ENCODE results near the gene STK10.

Gene STK10

DNA sequence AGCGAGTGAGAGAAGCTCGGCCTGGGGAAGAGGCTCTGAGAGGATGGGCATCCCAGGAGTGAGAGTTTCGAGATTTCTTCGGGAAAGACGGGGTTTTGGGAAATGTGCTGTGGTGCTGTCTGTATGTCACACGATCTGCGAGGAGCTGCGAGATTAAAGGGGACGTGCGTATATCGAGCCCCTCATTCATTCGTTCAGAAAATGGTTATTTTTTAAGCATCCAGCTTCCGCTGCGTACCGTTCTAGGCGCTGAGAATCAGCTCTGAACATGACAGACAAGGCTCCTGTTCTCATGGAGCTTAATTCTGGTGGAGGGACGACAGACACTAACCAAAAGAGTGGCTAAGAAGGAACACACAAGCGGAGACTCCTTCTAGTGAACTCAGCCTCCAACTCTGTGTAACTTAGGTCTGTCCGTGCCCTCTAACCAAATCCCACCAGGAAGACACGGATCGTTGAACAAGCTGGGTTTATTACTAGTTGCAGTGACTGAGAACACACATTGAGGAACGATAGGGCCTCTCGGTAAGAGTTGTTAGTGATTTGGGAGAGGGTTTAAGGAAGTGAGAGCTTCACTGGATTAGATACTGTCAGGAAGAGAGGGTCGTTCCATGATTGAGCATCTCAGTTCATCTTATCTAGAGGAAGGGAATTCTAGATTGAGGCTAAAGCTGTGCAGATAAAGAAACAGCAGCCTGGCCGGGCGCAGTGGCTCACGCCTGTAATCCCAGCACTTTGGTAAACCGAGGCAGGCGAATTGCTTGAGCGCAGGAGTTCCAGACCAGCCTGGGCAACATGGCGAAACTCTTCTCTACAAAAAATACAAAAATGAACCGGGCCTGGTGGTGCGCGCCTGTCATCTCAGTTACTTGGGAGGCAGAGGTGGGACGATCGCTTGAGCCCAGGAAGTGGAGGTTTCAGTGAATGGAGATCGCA, 180.6 kb downstream of the STK10 start:
- DNase-seq: no peak

DNA sequence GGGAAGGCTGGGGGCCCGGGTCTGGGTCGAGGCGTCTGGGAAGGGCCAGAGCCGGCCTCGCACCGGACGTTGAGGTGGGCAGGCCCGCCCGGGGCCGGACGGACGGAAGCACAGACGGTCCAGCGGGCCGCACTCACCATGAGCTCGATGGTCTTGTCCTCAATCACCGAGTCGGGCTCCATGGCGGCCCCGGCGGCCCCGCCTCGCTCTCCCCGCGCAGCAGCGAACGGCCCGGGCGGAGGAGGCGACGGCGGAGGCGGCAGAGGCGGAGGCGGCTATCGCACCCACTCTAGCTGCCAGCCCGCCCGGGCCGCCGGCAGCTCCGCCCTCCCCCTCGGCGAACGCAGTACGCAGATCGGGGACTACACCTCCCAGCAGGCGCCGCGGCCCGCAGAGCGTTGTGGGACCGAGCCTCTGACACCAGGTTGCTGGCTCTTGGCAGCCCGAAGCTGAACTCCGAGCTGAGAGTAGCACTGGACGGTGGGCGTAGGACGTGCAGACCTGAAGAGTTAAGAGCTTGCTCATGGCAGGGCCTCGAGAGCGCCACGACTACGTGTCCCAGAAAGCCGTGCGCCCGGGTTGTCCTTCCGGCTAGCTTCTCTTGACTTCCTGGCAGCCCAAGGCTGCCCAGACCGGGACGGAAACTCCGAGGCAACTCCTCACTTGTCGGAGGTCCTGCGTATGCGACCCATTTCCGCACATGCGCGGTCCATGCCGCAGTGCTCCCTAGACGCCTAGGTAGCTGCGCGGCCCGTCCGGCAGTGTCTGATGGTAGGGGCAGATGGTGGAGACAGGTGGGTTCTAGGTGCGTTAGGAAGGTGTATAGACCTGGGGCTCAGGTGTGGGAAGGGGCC, 181.5 kb downstream of the STK10 start, which contains the start of gene FBXW11:
Gene FBXW11 (minus strand): TSS at position 318 of the 854 bp plus-strand sequence. CDS start 136 bp downstream, at position 182.
- DNase-seq: peak; percentile 92 to 94

DNA sequence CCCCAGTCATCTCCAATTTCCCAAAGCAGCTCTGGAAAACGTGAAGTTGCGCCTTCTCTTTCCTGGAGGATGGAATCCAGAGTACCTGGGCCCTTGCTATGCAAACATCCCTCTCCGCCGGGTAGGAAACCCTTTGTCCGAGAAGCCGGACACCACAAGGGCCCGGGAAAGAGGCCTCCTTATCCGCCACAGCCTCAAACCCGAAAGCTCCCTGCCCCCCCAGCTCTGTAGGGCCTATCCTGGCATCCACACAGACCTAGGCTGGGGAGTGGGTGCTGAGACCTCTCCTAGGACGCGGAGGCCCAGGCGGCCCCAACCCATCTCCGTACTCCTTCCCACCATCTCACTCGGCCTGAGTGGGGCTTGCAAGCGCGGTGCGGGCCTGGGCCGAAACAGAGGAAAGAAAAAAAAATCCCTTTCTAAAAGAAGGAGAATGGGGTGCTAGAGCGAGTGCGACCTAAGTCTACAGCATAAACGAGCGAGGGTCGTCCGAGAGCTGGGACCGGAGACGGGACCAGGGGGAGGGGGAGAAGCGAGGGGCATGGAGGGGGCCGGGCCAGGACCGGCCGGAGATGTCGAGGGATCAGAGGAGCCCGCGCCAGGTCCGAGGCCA, 182.2 kb downstream of the STK10 start:
- no peak for DNase-seq

DNA sequence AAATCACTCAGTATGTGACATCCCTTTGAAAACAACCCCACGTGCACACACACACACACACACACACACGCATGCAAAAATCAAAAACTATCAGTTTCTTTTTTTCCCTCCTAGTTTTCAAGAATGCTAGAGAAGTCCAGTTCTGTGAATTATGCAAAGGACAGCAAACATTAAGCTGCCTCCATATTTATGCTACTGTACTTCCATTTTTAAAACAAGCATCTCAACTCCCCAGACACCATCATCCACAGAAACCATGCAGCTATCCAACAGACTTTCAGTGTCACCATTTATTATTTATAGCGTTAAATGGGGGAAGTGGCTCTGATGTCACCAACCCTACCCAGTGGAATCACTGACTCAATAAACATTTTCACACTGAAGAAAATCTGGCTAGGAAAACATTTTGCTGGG, 183.2 kb downstream of the STK10 start:
- DNase-seq: peak in 1 of 2 experiments; percentile 11

DNA sequence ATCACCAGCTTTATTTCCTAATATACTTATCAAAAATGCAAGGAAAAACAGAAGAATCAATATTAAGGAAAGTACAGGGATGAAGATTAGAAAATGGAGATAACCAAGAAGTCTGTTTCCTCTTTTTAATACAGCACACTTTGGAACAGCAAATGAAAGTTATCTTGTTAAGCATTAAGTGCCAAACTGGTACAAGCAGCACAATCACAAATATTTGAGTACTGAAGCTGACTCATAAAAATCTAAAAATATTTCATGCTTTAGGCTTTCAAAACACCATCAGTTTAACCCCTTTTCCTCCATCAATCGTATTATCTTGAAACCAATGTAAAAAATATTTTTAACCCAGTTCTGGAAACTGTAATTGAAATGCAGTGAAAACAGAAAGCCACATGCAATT, 184.3 kb downstream of the STK10 start:
- no peak for DNase-seq

DNA sequence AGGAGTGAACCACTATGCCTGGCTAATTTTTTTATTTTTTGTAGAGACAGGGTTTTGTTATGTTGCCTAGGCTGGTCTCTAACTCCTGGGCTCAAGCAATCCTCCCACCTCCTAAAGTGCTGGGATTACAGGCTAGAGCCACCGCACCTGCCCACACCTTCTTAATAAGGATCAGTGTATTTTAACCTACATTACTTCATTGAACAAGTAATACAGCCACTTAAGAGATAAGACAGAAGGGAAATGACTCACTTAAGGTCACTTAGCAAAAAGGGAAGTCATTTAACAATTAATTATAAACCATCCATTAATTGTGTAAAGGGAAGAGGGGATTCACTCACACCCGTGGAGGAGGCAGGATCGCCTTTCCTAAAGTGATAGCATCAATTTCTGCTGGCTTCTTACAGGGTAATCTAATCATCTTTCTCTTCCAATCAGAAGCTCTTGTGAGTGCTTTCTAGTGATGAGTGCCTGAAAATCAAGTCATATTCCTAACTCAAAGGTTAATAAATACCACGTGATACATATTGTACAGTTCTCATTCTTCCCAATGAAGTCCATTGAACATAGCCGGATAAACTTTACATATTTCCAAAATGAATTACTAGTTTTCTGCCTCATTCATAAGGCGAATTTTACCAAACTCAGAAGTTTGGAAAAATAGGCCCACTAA, 185.0 kb downstream of the STK10 start:
- DNase-seq: peak in 1 of 2 experiments; percentile 8

DNA sequence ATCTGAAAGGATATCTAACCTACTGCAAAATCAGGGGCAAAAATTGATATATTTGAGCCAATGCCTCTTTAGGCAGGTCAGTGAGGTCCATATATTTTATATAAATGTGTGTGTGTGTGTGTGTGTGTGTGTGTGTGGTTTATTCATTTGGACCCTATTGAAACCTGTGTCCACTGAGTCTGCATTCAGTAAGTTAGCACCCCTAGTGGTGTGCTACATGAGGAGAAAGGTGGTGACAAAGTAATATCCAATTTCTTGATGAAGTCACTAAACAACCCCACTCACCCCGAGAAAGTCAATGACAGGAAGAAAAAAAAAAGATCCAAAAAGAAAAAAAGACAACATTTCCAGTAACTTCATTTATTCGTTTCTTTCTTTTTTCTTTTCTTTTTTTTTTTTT, 185.7 kb downstream of the STK10 start:
- peak; percentile 5 to 8 for DNase-seq

DNA sequence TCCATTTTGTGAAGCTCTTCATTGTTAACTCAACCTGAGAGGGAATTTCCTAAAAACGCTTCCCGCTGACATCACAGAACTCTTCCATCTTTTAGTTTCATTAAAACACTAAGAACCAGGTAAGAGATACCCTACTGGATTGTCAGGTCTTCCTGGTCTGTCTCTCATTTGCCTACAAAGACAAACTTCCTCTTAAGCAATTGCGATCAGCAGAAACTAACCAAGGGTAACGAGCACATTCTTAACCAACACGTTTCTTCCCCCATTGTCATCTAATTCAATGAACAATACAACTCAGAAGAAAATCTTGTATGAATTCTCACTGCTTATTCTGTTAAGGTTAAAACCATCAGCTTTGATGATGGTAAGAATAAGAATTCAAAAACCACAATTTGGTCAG, 188.1 kb downstream of the STK10 start:
- DNase-seq: peak; percentile 6 to 12

DNA sequence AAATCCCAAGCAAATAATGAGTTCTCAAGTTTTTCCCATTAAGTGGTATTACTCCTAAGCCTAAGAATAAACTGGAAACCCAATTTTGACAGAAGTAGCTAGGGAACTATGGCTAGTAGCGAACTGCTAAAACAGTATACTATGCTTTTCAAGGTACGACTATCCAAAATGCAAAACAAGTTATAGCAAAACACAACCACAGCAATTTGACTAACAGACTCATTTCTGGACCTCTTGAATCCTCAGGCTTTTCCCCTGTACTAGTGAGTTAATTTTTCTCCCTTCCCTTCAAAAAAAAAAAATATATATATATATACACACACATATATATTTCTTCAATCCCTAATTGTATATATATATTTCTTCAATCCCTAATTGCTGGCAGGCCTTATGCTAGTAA, 188.9 kb downstream of the STK10 start:
- DNase-seq: no peak

DNA sequence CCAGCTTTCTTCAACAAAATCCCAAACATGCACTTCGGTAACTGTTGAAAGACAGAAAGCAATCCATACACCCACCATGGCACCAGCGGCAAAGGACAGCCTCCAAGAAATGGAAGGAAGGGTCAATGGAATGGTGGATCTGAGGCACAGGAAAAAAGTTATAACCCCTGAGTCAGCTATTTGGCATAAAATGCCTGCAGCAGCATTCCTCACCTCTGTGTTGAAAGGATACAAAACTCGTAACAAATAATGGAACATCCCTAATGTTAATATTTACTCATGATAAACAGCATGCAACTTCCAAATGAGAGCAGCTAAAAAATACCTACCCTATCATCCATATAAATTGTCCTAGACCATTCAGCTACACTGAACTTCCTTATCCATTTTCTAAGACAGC, 191.0 kb downstream of the STK10 start:
- no peak for DNase-seq

DNA sequence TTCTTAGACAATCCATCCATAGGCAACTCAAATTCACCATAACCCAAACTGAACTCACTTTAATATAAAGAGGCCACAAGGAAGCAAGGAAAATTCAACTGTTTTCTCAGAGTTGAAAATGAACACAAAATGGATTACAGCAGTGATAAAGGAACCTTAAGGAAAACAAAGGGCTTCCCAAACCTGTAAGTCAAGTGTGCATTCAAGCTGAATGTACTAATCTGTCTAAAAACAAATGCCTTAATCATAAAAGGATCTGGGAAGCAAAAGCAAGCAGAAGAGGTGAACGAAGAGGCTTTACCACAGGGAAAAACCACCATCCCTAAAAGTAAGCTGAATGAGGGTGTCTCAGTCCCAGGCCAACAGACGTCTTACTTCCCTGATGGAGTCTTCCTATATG, 195.2 kb downstream of the STK10 start:
- no peak for DNase-seq

DNA sequence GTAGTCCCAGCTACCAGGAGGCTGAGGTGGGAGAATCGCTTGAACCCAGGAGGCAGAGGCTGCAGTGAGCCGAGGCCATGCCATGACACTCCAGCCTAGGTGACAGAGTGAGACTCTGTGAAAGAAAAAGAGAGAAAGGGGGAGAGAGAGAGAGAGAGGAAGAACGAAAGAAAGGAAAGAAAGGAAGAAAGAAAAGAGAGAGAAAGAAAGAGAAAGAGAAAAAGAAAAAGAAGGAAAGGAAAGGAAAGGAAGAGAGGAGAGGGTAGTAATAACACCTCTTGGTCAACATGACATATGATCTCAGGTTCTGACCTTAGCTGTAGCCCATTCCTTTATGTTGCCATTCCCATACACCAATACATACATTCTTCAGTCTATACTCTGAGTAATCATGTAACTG, 195.7 kb downstream of the STK10 start:
- no peak for DNase-seq

Measured in AML-193 (cell line).